HepG2 (cell line): ENCODE measurements around the gene EXOC3L4. TPM values are rescaled to one million over a fixed set of nuclear protein-coding genes. Genes with fewer than 3 reads are reported as not detected.

Experiments used
- GRHL1 ChIP-seq: sonication (generic); formaldehyde crosslinking; conservative IDR thresholded peaks from 2 replicates; pipeline ENCODE4 v1.8.0; 2022; ENCODE audit warnings: missing genetic modification reagents
- JUN ChIP-seq: sonication (generic); formaldehyde crosslinking; IDR thresholded peaks from 2 replicates; pipeline ENCODE4 v1.4.0; 2020; ENCODE audit warnings: mild to moderate bottlenecking, missing genetic modification reagents
- PAX8 ChIP-seq: sonication (generic); formaldehyde crosslinking; IDR thresholded peaks from 2 replicates; pipeline ENCODE4 v1.8.0; 2022; ENCODE audit warnings: mild to moderate bottlenecking, missing genetic modification reagents, borderline replicate concordance
- SMYD3 ChIP-seq: sonication (generic); formaldehyde crosslinking; IDR thresholded peaks from 2 replicates; pipeline ENCODE4 v1.8.1; 2023; ENCODE audit warnings: mild to moderate bottlenecking, missing genetic modification reagents
- TAF1 ChIP-seq: sonication (generic); formaldehyde crosslinking; IDR thresholded peaks from 2 replicates; pipeline ENCODE4 v1.4.0; 2020; ENCODE audit warnings: missing genetic modification reagents
- ZNF264 ChIP-seq: sonication (generic); formaldehyde crosslinking; IDR thresholded peaks from 2 replicates; pipeline ENCODE4 v1.4.0; 2020; ENCODE audit warnings: missing genetic modification reagents
- ZNF30 ChIP-seq: sonication (generic); formaldehyde crosslinking; IDR thresholded peaks from 2 replicates; pipeline ENCODE4 v1.5.0; 2020; ENCODE audit warnings: mild to moderate bottlenecking, missing genetic modification reagents
- ZNF513 ChIP-seq: sonication (generic); formaldehyde crosslinking; conservative IDR thresholded peaks from 2 replicates; pipeline ENCODE4 v1.5.0; 2020; ENCODE audit warnings: missing genetic modification reagents
- ZNF687 ChIP-seq: sonication (generic); formaldehyde crosslinking; IDR thresholded peaks from 2 replicates; pipeline ENCODE4 v1.5.1; 2020; ENCODE audit warnings: mild to moderate bottlenecking, missing genetic modification reagents, moderate library complexity
- ZNF777 ChIP-seq: sonication (generic); formaldehyde crosslinking; IDR thresholded peaks from 2 replicates; pipeline ENCODE4 v1.4.0; 2020; ENCODE audit warnings: missing genetic modification reagents
- polyA plus RNA-seq, 8 experiments: library from polyadenylated mRNA; depleted of rRNA in 3 of 8; stranded (reverse) in 7 of 8; unstranded in 1 of 8; fragments of >200 nt; fragmentation: Illumina TruSeq in 4 of 8; extraction: Trizol in 4 of 8; gene quantifications; 2 replicates each; pipeline versions ENCODE4 v1.2.1 to v1.2.3, GENCODE V29; 2011 to 2016; ENCODE audit warnings: low read depth in 4 of 8, missing spikeins in 1 of 8, mixed read lengths in 1 of 8; ENCODE audit not compliant: insufficient read depth in 1 of 8
- total RNA-seq, 5 experiments: library from RNA; depleted of rRNA; stranded (reverse); fragments of >200 nt; fragmentation: Illumina TruSeq; extraction: Trizol; gene quantifications; 2 replicates each; pipeline ENCODE4 v1.2.3, GENCODE V29; 2016; ENCODE audit warnings: low read depth in 1 of 5
- TF ChIP-seq, protein P1 (sequence below): sonication (generic); formaldehyde crosslinking; IDR thresholded peaks from 2 replicates; pipeline ENCODE4 v1.4.0; 2020; ENCODE audit warnings: mild to moderate bottlenecking, missing genetic modification reagents, borderline replicate concordance
- TF ChIP-seq, protein P2 (sequence below): sonication (generic); IDR thresholded peaks from 2 replicates; pipeline ENCODE4 v1.6.1; 2016; ENCODE audit warnings: low read depth, borderline replicate concordance
- TF ChIP-seq, protein P3 (sequence below): sonication (generic); formaldehyde crosslinking; IDR thresholded peaks from 2 replicates; pipeline ENCODE4 v1.8.0; 2023; ENCODE audit warnings: mild to moderate bottlenecking, missing genetic modification reagents

EXOC3L4 gene
- total and polyA plus RNA-seq, 2 of the 13 experiments (the other 11 are each of a cell fraction or from before 2014, with no cell fraction given), result 11.8 to 27.0 TPM

- TF ChIP-seq, protein P1, sequence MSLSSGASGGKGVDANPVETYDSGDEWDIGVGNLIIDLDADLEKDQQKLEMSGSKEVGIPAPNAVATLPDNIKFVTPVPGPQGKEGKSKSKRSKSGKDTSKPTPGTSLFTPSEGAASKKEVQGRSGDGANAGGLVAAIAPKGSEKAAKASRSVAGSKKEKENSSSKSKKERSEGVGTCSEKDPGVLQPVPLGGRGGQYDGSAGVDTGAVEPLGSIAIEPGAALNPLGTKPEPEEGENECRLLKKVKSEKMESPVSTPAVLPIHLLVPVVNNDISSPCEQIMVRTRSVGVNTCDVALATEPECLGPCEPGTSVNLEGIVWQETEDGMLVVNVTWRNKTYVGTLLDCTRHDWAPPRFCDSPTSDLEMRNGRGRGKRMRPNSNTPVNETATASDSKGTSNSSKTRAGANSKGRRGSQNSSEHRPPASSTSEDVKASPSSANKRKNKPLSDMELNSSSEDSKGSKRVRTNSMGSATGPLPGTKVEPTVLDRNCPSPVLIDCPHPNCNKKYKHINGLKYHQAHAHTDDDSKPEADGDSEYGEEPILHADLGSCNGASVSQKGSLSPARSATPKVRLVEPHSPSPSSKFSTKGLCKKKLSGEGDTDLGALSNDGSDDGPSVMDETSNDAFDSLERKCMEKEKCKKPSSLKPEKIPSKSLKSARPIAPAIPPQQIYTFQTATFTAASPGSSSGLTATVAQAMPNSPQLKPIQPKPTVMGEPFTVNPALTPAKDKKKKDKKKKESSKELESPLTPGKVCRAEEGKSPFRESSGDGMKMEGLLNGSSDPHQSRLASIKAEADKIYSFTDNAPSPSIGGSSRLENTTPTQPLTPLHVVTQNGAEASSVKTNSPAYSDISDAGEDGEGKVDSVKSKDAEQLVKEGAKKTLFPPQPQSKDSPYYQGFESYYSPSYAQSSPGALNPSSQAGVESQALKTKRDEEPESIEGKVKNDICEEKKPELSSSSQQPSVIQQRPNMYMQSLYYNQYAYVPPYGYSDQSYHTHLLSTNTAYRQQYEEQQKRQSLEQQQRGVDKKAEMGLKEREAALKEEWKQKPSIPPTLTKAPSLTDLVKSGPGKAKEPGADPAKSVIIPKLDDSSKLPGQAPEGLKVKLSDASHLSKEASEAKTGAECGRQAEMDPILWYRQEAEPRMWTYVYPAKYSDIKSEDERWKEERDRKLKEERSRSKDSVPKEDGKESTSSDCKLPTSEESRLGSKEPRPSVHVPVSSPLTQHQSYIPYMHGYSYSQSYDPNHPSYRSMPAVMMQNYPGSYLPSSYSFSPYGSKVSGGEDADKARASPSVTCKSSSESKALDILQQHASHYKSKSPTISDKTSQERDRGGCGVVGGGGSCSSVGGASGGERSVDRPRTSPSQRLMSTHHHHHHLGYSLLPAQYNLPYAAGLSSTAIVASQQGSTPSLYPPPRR (CRISPR knock-in tag), result no peak
- TF ChIP-seq ZNF30 (CRISPR knock-in tag) (no peak), ZNF777 (no peak), ZNF687 (0 out of 2 replicates have a peak, but pooled peaks have one; percentile 20), JUN (CRISPR knock-in tag) (no peak), ZNF513 (CRISPR knock-in tag) (no peak), PAX8 (no peak), SMYD3 (CRISPR knock-in tag) (no peak), GRHL1 (no peak), ZNF264 (CRISPR knock-in tag) (no peak), TAF1 (CRISPR knock-in tag) (no peak)
- TF ChIP-seq, protein P2, sequence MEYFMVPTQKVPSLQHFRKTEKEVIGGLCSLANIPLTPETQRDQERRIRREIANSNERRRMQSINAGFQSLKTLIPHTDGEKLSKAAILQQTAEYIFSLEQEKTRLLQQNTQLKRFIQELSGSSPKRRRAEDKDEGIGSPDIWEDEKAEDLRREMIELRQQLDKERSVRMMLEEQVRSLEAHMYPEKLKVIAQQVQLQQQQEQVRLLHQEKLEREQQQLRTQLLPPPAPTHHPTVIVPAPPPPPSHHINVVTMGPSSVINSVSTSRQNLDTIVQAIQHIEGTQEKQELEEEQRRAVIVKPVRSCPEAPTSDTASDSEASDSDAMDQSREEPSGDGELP, result peak; percentile 71; the same call in 1 of the 2 replicates
- TF ChIP-seq, protein P3, sequence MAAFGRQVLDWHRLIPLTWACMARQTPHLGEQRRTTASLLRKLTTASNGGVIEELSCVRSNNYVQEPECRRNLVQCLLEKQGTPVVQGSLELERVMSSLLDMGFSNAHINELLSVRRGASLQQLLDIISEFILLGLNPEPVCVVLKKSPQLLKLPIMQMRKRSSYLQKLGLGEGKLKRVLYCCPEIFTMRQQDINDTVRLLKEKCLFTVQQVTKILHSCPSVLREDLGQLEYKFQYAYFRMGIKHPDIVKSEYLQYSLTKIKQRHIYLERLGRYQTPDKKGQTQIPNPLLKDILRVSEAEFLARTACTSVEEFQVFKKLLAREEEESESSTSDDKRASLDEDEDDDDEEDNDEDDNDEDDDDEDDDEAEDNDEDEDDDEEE (CRISPR knock-in tag), result no peak
These were observed 41.1 kb downstream of the EXOC3L4 start (continued) for GRCh38 chr14:103135333-103136260.
